ENCODE data around the gene SRMS. TPM values are rescaled to one million over a fixed set of nuclear protein-coding genes. Genes with fewer than 3 reads are reported as not detected.

The SRMS gene
- total RNA-seq, 1 experiment from 2014 or later, result not detected

GRCh38 chr20:63501818-63502670 lies 45.5 kb downstream of the SRMS start:
- DNase-seq (ENCODE audit: low spot score), result no peak

DNA sequence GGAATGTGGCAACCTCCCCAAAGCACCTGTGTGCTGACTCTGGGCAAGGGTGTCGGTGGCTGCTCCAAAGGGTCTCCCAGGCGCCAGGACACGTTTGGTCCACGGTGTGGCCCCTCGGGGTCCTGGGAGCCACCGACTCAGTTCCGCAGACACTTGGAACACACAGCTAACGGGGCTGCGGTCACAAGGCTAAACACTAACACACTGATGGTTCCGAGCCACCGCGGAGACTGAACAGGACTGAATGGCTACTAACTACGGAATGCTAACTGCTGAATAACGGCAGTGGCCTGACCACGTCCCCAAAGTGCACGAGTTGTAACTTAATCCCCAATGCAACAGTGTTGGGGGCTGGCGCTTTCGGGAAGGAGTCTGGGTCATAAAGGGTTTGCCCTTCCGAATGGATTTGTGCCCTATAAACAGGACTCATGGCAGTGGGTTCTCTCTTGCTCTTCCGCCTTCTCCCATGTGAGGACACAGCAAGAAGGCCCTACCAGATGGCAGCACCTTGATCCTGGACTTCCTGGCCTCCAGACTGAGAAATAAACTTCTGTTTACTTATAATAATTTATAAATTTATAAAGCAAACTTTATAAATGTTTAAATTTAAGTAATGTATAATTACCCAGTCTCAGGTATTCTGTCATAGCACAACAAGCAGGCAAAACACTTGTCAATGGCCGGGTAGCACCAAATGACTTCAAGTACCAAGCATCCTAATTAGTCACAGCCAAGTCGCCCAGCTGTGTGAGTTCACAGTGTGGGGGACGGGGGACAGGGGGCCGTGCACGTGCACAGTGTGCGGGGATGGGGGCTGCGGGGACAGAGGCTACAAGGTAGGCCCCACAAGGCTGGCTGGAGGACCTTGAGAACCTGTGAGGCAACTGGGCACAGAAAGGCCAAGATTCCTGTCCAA lies 46.4 kb downstream of the SRMS start:
- DNase-seq (ENCODE audit: low spot score), result no peak

- DNase-seq (ENCODE audit: low spot score), result no peak
Observed at GRCh38 chr20:63500151-63500901, 47.2 kb downstream of the SRMS start.

- no peak for DNase-seq (ENCODE audit: low spot score)
Observed at GRCh38 chr20:63499338-63499969, 48.1 kb downstream of the SRMS start.

GRCh38 chr20:63498960-63499337 lies 48.6 kb downstream of the SRMS start, which contains the start of gene EEF1A2:
Gene EEF1A2, minus strand, starts transcription at chr20:63499083. Its CDS starts 1,320 bp downstream, at chr20:63497763.
- no peak for DNase-seq (ENCODE audit: low spot score)

DNA sequence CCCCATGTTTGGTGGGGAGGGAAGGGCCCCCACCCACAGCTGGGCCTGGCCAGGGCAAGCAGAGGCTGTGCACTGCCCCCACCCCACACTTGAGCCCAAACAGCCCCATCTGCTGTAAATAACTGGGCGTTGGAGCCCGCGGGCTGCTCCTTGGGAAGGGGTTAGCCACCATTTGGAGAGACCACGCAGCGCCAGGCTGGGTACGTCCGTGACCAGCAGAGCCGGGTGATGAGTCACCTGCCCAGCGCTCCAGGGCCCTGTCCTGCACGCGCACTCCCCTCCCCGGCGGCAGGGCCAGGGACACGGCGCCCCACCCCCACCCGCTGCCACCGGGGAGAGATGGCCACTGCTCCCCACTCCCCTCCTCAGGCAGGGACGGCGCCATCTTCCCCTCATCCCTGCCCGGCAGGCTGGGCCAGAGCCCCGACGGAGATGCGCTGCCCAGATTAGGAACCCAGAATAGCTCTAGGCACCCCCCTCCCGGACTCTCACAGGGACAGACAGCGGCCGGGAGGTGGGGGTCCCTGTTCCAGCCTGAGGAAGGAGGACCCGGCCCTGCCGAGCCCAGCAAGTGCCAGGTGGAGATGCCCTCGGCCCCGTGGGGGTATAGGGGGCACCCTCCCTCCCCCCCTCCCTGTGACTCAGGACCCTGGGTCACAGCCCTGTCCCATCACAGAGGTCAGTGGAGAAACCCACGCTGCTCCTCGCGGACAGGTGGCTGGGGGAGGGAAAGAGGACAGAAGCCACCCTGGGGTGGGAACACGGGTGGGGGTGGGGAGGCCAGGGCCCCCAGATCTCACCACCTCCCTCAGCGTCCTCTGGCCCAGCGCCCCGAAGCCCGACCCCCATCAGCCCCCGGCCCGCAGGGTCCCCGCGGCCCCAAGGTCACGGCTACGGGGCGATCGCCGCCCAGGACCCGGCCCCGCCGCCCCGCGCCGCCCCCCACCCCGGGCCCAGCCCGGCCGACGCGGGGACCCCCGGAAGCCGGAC lies 49.3 kb downstream of the SRMS start:
- DNase-seq (ENCODE audit: low spot score), result peak; percentile 77

DNA sequence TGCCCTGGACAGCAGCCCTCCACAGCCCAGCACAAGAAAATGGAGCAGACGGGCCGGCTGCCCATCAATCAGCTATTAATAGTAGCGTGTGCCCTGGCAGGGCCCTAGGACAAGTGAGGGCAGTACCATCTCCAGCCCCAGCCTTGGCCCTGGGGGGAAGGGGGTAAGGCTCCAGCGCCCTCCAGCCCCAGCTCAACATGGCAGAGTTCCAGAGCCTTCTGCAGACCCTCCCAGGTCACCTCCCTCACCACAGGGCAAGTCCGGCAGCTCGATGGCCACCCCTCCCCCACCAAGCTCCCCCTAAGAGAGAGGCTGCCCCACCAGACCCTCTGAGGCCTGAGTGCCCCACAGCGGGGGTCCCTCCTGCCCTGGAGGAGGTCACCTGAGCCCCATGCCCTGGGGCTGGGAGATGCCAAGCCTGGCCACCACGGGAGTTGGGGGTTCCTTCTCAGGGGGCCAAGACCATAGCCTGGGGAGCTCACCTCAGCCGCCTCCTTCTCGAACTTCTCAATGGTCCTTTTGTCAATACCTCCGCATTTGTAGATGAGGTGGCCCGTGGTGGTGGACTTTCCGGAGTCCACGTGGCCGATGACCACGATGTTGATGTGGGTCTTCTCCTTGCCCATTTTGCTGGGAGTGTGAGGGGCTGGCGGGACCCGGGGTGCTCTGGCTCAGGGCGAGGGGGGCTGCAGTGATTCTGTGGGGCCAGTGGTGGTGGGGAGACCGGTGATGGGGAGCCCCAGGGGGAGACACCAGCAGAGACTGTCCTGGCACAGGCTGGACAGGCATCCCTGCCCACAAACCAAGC lies 50.2 kb downstream of the SRMS start:
- no peak for DNase-seq (ENCODE audit: low spot score)

GRCh38 chr20:63496596-63497120 lies 50.9 kb downstream of the SRMS start:
- DNase-seq (ENCODE audit: low spot score), result no peak

- DNase-seq (ENCODE audit: low spot score), result no peak
Observed at GRCh38 chr20:63495741-63496595, 51.6 kb downstream of the SRMS start.

DNA sequence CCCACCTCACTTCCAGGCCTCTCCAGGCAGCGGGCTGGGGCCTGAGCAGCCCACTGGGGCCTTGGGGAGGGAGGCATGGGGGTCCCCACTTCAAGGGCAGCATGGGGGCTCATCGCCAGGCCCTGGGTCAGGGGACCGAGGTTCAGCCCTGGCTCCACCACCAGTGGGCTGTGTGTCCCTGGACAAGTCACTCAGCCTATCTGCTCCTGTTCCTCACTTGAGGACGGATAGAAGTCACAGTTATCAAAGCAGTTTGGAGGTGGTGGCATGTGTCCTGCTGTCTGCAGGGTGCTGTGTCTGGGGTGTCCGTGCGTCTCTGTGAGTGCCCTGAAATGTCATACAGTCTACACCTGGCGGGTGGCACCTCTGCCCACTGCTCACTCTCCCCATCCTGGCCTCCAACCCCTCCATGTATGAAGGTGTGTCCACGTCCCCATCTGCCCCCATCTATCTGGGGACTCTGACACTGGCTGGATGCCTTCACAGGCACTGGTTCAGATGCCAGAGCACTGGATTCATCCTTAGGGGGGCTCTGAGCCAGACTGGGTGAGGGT lies 52.3 kb downstream of the SRMS start:
- DNase-seq (ENCODE audit: low spot score), result no peak

- DNase-seq (ENCODE audit: low spot score), result no peak
Observed at GRCh38 chr20:63494420-63495166, 53.0 kb downstream of the SRMS start.

DNA sequence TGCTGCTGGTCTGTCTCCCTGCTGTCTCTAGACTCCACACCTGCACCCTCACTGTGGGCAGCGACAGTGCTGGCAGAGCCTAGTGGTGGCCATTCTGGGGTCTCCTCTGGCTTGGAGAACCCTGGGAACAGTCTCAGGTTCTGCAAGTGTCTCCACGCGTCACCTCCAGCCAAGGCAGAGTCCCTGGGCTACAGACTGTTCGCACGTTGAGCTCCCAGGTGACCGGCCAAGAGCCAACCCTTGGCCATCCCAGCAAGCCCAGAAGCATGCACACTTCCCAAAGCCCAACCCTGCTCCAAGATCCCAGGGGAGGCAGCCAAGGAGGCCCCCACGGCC lies 53.5 kb downstream of the SRMS start:
- DNase-seq (ENCODE audit: low spot score), result no peak

DNA sequence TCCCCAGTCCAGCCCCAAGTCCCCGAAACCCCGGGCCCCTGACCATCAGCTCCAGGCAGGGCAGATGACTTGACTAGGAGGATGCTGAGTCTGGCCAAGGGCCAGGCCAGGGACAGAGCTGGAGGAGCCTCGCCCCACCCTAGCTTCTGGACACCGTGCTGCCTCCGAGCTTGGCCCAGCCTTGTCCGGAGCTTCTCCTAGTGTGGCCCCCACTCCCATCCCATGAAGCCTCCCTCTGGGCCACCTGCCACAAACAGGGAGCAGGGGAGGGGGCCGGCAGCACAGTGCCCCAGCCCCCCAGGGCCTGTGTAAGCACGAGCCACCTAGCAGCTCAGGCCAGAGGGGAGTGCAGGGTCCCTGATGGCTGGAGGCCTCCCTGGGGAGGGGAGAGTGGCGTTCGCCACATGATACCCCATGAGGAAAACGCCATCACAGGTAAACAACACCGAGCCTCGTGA lies 54.0 kb downstream of the SRMS start:
- DNase-seq (ENCODE audit: low spot score), result no peak

GRCh38 chr20:63492982-63493381 lies 54.6 kb downstream of the SRMS start:
- DNase-seq (ENCODE audit: low spot score), result no peak

DNA sequence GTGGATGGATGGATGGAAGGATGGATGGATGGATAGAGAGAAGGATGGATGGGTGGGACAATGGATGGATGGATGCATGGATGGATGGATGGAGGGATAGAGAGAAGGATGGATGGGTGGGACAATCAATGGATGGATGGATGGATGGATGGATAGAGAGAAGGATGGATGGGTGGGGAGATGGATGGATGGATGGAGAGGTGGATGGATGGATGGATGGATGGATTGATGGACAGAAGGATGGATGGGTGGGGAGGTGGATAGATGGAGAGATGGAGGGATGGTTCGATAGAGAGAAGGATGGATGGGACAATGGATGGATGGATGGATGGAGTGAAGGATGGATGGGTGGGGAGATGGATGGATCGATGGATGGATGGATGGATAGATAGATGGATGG lies 55.0 kb downstream of the SRMS start:
- DNase-seq (ENCODE audit: low spot score), result no peak

- DNase-seq (ENCODE audit: low spot score), result no peak
Observed at GRCh38 chr20:63491635-63492230, 55.8 kb downstream of the SRMS start.

GRCh38 chr20:63491078-63491477 lies 56.5 kb downstream of the SRMS start:
- no peak for DNase-seq (ENCODE audit: low spot score)
